Tongue (tissue), 2 donors: ENCODE measurements around the gene RNU5D-1. TPM values are rescaled to one million over a fixed set of nuclear protein-coding genes. Genes with fewer than 3 reads are reported as not detected.

Experiments used
- DNase-seq: peaks from one replicate; pipeline ENCODE4 v3.0.0-alpha.2; 2015
- total RNA-seq: library from RNA; depleted of rRNA; stranded (reverse); fragments of >200 nt; gene quantifications from one replicate; pipeline ENCODE4 v1.2.3, GENCODE V29; 2014

RNU5D-1 gene
- total RNA-seq, 1 donor from 2014 or later: not detected

GRCh38 chr1:44724955-44725698 is 5.8 kb downstream of the RNU5D-1 start:
- no peak for DNase-seq

GRCh38 chr1:44724296-44724954 is 6.5 kb downstream of the RNU5D-1 start:
- DNase-seq: no peak

- DNase-seq: no peak
Measured at GRCh38 chr1:44723496-44724295, 7.3 kb downstream of the RNU5D-1 start.

GRCh38 chr1:44723064-44723463 is 7.9 kb downstream of the RNU5D-1 start:
- DNase-seq: no peak

- peak; percentile 59 for DNase-seq
Measured at GRCh38 chr1:44721485-44722361, 9.2 kb downstream of the RNU5D-1 start.

GRCh38 chr1:44720281-44720680 is 10.7 kb downstream of the RNU5D-1 start:
- DNase-seq: no peak

GRCh38 chr1:44719318-44719717 is 11.7 kb downstream of the RNU5D-1 start:
- DNase-seq: no peak

GRCh38 chr1:44718091-44718490 is 12.9 kb downstream of the RNU5D-1 start:
- DNase-seq: no peak

GRCh38 chr1:44717653-44718052 is 13.3 kb downstream of the RNU5D-1 start:
- DNase-seq: no peak

GRCh38 chr1:44717156-44717555 is 13.8 kb downstream of the RNU5D-1 start:
- DNase-seq: no peak

GRCh38 chr1:44714944-44715571 is 15.9 kb downstream of the RNU5D-1 start:
- peak; percentile 84 for DNase-seq

- DNase-seq: no peak
Measured at GRCh38 chr1:44714532-44714931, 16.4 kb downstream of the RNU5D-1 start.

GRCh38 chr1:44713321-44713781 is 17.6 kb downstream of the RNU5D-1 start:
- DNase-seq: no peak

GRCh38 chr1:44707959-44708831 is 22.8 kb downstream of the RNU5D-1 start:
- DNase-seq: peak; percentile 59

- DNase-seq: no peak
Measured at GRCh38 chr1:44707112-44707881, 23.7 kb downstream of the RNU5D-1 start.

GRCh38 chr1:44705938-44706337 is 25.0 kb downstream of the RNU5D-1 start:
- no peak for DNase-seq

GRCh38 chr1:44705470-44705869 is 25.5 kb downstream of the RNU5D-1 start:
- no peak for DNase-seq

- peak; percentile 7 for DNase-seq
Measured at GRCh38 chr1:44701141-44701573, 29.8 kb downstream of the RNU5D-1 start.

GRCh38 chr1:44700573-44700972 is 30.4 kb downstream of the RNU5D-1 start:
- peak; percentile 30 for DNase-seq
